PC-3 (cell line): ENCODE results near the gene FBN2. TPM values are rescaled to one million over a fixed set of nuclear protein-coding genes. Genes with fewer than 3 reads are reported as not detected.
"Not testable (repeated sequence)": the region's sequence is repeated elsewhere in the genome, so short reads cannot be mapped to it uniquely, and the experiment has no call there.

ENCODE experiments used
- ATAC-seq: fragments of 200-7000 bp; cut with Tn5 transposase; 2 replicates; pipeline ENCODE4 v1.9.1; 2020; ENCODE audit warnings: mild to moderate bottlenecking, moderate library complexity
- BruUV-seq: library from RNA; stranded (reverse); fragments of 400-500 nt; replicated peaks from 2 replicates; lab custom pipeline; 2021; lab: Mats Ljungman, UMichigan
- CTCF ChIA-PET: fragments of 300-600 bp; sonication (Branson Sonifier 250); formaldehyde crosslinking; loops from one replicate; lab custom pipeline; 2022; ENCODE audit warnings: antibody characterized with exemption; lab: Charles Lee
- POLR2A ChIA-PET: fragments of 300-600 bp; sonication (Branson Sonifier 250); formaldehyde crosslinking; loops from one replicate; lab custom pipeline; 2022; ENCODE audit warnings: antibody characterized with exemption; ENCODE audit not compliant: unreplicated experiment; lab: Charles Lee
- DNase-seq: peaks from one replicate; pipeline ENCODE4 v3.0.0-alpha.2; 2015
- H2AFZ ChIP-seq: fragments of 300-600 bp; sonication (generic); 2 replicates; pipeline ENCODE4 v1.6.0; 2016; ENCODE audit warnings: antibody characterized with exemption, low read length
- H3F3A ChIP-seq: fragments of 300-600 bp; sonication (generic); one replicate; pipeline ENCODE4 v1.6.0; 2017; ENCODE audit warnings: antibody characterized with exemption, low read length, control low read depth, mild to moderate bottlenecking; ENCODE audit not compliant: unreplicated experiment
- H3K27ac ChIP-seq: fragments of 300-600 bp; sonication (generic); 2 replicates; pipeline ENCODE4 v1.5.1; 2016; ENCODE audit warnings: mild to moderate bottlenecking, low read length
- H3K27me3 ChIP-seq: fragments of 300-600 bp; sonication (generic); 2 replicates; pipeline ENCODE4 v1.6.1; 2016; ENCODE audit warnings: low read length, mixed read lengths
- H3K36me3 ChIP-seq: fragments of 300-600 bp; sonication (generic); 2 replicates; pipeline ENCODE4 v1.6.1; 2016; ENCODE audit warnings: low read depth, mixed run types, low read length, mixed read lengths
- H3K4me1 ChIP-seq: fragments of 300-600 bp; sonication (generic); 2 replicates; pipeline ENCODE4 v1.5.1; 2016; ENCODE audit warnings: low read length; ENCODE audit not compliant: insufficient read depth
- H3K4me2 ChIP-seq: fragments of 300-600 bp; sonication (generic); 2 replicates; pipeline ENCODE4 v1.6.0; 2016; ENCODE audit warnings: low read length
- H3K4me3 ChIP-seq: fragments of 300-600 bp; sonication (generic); 2 replicates; pipeline ENCODE4 v1.5.1; 2016; ENCODE audit warnings: mild to moderate bottlenecking, low read length, mixed read lengths
- H3K79me2 ChIP-seq: fragments of 300-600 bp; sonication (generic); 2 replicates; pipeline ENCODE4 v1.6.1; 2017; ENCODE audit warnings: low read length, mixed read lengths
- H3K9ac ChIP-seq: fragments of 300-600 bp; sonication (generic); 2 replicates; pipeline ENCODE4 v1.6.0; 2016; ENCODE audit warnings: mild to moderate bottlenecking, low read length
- H3K9me2 ChIP-seq: fragments of 300-600 bp; sonication (generic); replicated peaks from 2 replicates; pipeline ENCODE4 v1.6.1; 2016; ENCODE audit warnings: mixed run types, low read length, mixed read lengths
- H3K9me3 ChIP-seq: fragments of 300-600 bp; sonication (generic); 2 replicates; pipeline ENCODE4 v1.6.1; 2016; ENCODE audit warnings: low read length, mixed read lengths
- H4K20me1 ChIP-seq: fragments of 300-600 bp; sonication (generic); 2 replicates; pipeline ENCODE4 v1.6.1; 2016; ENCODE audit warnings: low read length, mixed read lengths
- CTCF ChIP-seq: fragments of 300-600 bp; sonication (generic); conservative IDR thresholded peaks from 2 replicates; pipeline ENCODE4 v1.5.1; 2017; ENCODE audit warnings: antibody characterized with exemption, low read depth, mild to moderate bottlenecking, low read length
- EZH2 ChIP-seq: fragments of 300-600 bp; sonication (generic); IDR thresholded peaks from one replicate; pipeline ENCODE4 v1.6.1; 2017; ENCODE audit warnings: antibody characterized with exemption, mild to moderate bottlenecking, low read length; ENCODE audit not compliant: unreplicated experiment
- EZH2phosphoT487 ChIP-seq: fragments of 300-600 bp; sonication (generic); IDR thresholded peaks from 2 replicates; pipeline ENCODE4 v1.6.1; 2018; ENCODE audit warnings: mild to moderate bottlenecking, antibody characterized with exemption, low read length, borderline replicate concordance
- intact Hi-C: fragments of 100-400 bp; cut with micrococcal nuclease; formaldehyde crosslinking; loops from 2 replicates; pipeline ENCODE4 v1.9.0; 2023
- total RNA-seq: library from RNA; depleted of rRNA; stranded (reverse); fragments of >200 nt; gene quantifications from 2 replicates; pipeline ENCODE4 v1.2.3, GENCODE V29; 2014

Gene FBN2
- total RNA-seq, 1 experiment from 2014 or later: 45.2 TPM

GRCh38 chr5:128506643-128507042 is 31.4 kb downstream of the FBN2 start:
- H3K79me2 ChIP-seq: no peaks in the 10 kb centered on the region
- H3K9me3 ChIP-seq: no peaks in the 10 kb centered on the region
- no peaks in the 10 kb centered on the region for H3F3A ChIP-seq
- no peak overlapping the region for H3K4me3 ChIP-seq
- H3K36me3 ChIP-seq: peaks cover 20% of the 10 kb centered on the region; the same call in 1 of the 2 replicates
- intact Hi-C loops: loop anchor here (1.0 kb wide), 1 partner anchor 30 kb away; no protein-coding TSS in a partner anchor
- H3K9me2 ChIP-seq: no peaks in the 10 kb centered on the region
- no peak overlapping the region for H2AFZ ChIP-seq
- H3K4me2 ChIP-seq: no peak overlapping the region
- no TSS peak for BruUV-seq
- POLR2A ChIA-PET: no interaction called here
- CTCF ChIA-PET: no interaction called here
- H4K20me1 ChIP-seq: no peaks in the 10 kb centered on the region
- no peak for DNase-seq
- no peak overlapping the region for H3K9ac ChIP-seq
- no peaks in the 10 kb centered on the region for H3K4me1 ChIP-seq
- H3K27ac ChIP-seq: no peak overlapping the region
- no peaks in the 10 kb centered on the region for H3K27me3 ChIP-seq
- ATAC-seq: no peak
- no peak for TF ChIP-seq CTCF
- no peak for TF ChIP-seq EZH2
- TF ChIP-seq EZH2phosphoT487: no peak

DNA sequence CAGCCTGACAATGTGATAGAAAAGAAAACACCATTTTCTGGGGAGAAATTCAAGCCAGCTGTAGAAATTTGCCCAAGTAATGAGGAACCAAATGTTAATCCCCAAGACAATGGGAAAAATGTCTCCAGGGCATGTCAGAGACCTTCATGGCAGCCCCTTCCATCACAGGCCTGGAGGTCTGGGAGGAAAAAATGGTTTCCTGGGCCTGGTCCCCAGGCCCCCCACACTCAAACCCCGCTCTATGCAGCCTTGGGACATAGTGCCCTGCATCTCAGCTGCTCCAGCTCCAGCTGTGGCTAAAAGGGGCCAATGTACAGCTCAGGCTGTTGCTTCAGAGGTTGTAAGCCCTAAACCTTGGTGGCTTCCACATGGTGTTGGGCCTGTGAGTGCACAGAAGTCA is 34.3 kb downstream of the FBN2 start:
- ATAC-seq, intact Hi-C loops, H3K9ac ChIP-seq, H3K9me2 ChIP-seq, H3K4me3 ChIP-seq, H3K27ac ChIP-seq, CTCF ChIA-PET, DNase-seq, H3K4me1 ChIP-seq, H3K4me2 ChIP-seq, H4K20me1 ChIP-seq, H3F3A ChIP-seq, BruUV-seq, H3K79me2 ChIP-seq, H3K9me3 ChIP-seq, H2AFZ ChIP-seq, H3K27me3 ChIP-seq, POLR2A ChIA-PET: not testable (repeated sequence)
- H3K36me3 ChIP-seq: peaks cover 20% of the 10 kb centered on the region; the same call in 1 of the 2 replicates

- no peak overlapping the region for H2AFZ ChIP-seq
- no peak overlapping the region for H3K9ac ChIP-seq
- peak; percentile 70 for DNase-seq
- no peaks in the 10 kb centered on the region for H4K20me1 ChIP-seq
- H3K27me3 ChIP-seq: no peaks in the 10 kb centered on the region
- H3K4me1 ChIP-seq: peaks cover 5% of the 10 kb centered on the region; the same call in 1 of the 2 replicates
- ChIA-PET CTCF (interaction anchor here (0.5 to 1.0 kb wide), 3 partner anchors 271 to 736 kb away, joined by 3 to 5 read pairs (median 4); no protein-coding TSS in a partner anchor), POLR2A (no interaction called here)
- H3K79me2 ChIP-seq: no peaks in the 10 kb centered on the region
- no peaks in the 10 kb centered on the region for H3F3A ChIP-seq
- H3K27ac ChIP-seq: no peak overlapping the region
- intact Hi-C loops: loop anchor here (1.0 to 10.0 kb wide), 4 partner anchors 286 to 934 kb away; no protein-coding TSS in a partner anchor
- BruUV-seq: no TSS peak
- no peak for ATAC-seq
- H3K4me3 ChIP-seq: no peak overlapping the region
- H3K36me3 ChIP-seq: 0 out of 2 replicates have a peak, but pooled peaks cover 3% of the 10 kb centered on the region
- no peak for TF ChIP-seq EZH2phosphoT487
- TF ChIP-seq CTCF: peak; percentile 77
- no peak for TF ChIP-seq EZH2
- H3K9me3 ChIP-seq: no peaks in the 10 kb centered on the region
- H3K4me2 ChIP-seq: no peak overlapping the region
- H3K9me2 ChIP-seq: no peaks in the 10 kb centered on the region
These were observed 39.1 kb downstream of the FBN2 start for GRCh38 chr5:128498844-128499455.
